ENCODE measurements around the gene TRMT11.
"Not testable (repeated sequence)": the region's sequence is repeated elsewhere in the genome, so short reads cannot be mapped to it uniquely, and the experiment has no call there.

TRMT11 gene

GRCh38 chr6:125956506-125957390 is 29.6 kb upstream of the TRMT11 start, which contains the start of gene HINT3:
Gene HINT3, plus strand, starts transcription at chr6:125956770. Its CDS starts 208 bp downstream, at chr6:125956978.
- FAIRE-seq: peak; percentile 90

- no peak for FAIRE-seq
These were observed 29.0 kb upstream of the TRMT11 start for GRCh38 chr6:125957391-125957693.

DNA sequence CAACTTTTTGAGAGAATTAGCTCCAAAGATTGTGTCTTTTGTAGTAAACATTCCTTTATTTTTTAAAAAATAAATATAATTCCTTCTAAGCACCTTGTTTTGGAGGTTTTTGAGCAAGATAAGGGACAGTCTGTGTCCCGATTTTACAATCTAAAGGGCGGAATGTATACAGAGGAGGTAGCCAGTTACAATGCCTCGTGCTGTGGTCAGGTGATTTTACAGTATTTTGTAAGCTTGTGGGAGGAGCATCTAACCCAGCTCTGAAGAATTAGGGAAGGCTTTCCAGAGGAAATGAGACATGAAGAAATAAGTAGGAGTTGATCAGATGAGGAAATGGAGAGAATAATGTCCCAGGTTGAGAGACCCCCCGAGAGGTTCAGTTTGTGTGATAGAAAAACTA is 28.5 kb upstream of the TRMT11 start:
- no peak for FAIRE-seq

DNA sequence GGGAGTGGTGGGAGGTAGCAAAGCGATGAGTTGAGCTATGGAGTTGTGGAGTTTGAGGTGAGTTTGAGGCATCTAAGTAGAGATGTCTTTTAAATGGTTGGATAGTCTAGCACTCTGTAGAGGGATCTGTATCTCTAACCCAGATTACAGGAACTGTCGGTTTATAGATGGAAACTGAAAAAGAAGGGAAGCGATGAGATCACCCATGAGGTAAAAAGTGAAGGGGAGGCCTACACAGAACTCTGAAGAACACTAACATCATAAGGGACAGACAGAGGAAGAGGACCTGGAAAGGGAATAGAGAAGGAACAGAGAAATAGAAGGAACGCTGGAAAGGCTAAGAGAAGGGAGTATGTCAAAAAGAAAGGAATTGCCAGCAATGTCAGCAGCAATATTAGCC is 27.3 kb upstream of the TRMT11 start:
- no peak for FAIRE-seq

DNA sequence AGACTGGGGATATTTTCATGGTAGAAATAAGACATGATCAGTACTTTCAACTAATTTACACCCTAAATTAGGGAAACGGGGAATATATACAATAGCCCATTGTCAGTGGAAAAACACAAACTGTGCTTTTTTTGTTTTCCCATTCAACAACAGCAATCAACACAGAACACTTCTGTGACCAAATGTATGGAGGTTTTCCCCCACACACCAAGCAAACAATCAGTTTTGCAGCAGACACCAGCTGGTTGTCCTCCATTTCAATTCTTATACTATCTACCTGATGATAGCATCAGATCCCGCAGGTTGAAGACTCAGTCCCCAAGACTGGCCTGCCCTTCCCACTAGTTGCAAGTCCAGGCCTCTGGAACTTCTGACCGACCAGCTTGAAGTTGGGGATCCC is 25.2 kb upstream of the TRMT11 start:
- FAIRE-seq: no peak

DNA sequence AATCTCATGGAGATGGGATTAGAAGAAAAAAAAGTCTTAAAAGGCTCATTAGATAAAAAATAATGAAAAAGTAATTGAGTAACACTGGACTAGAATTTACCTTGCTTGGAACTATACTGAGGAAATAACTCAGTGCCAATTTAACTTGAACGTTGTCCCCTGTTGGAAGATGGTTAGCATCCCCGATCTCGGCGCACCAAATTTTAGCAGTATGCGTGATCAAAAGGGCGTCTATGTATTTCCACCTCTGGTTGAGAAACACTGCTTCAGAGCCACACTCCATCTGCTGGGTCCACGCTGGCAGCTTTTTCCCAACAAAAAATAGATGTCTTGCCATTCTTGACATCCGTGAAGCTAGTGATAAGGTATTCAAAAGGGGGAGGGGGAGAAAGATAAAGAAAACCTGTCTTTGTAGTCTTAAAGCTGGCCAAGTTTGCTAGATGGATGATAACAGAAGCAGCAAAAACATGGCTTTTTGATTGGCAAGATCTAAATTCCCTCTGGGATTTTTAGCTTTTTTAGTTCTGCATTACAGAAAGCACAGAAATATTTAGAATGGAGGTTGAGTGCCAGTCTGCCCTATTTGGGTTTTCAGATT is 23.3 kb upstream of the TRMT11 start:
- no peak for FAIRE-seq

GRCh38 chr6:125963817-125964216 is 22.5 kb upstream of the TRMT11 start:
- no peak for FAIRE-seq

GRCh38 chr6:125966569-125966968 is 19.8 kb upstream of the TRMT11 start:
- no peak for FAIRE-seq

GRCh38 chr6:125968493-125968892 is 17.8 kb upstream of the TRMT11 start:
- FAIRE-seq: no peak

DNA sequence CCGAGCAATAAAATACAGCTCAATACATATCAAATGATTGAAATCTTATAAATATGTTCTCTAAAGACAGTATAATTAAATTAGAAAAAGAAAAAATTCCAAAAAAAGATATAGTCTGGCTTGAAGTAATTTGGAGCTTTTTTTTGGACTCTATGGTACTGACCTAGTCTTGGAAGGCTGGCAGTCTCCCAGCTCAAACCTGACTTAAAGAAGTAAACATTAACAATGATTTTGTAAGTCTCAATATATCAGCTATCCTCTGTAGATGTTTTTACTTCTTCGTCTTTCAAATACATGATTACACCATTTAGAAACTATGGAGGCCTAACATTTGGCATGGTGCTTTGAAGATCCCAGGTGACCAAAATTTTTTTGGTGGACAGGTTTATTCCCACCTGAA is 15.6 kb upstream of the TRMT11 start:
- no peak for FAIRE-seq

DNA sequence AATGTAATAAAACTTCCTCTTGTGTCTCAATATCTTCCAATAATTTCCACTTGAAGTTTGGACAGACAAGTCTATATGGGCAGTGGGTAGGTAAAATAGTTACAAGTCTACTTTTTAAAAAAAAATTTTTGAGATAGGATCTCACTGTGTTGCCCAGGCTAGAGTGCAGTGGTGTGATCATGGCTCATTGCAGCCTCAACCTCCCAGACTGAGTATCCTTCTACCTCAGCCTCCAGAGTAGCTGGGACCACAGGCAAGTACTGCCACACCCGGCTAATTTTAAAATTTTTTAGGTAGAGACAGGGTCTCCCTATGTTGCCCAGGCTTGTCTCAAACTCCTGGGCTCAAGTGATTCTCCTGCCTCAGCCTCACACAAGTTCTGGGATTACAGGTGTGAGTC is 13.9 kb upstream of the TRMT11 start:
- not testable (repeated sequence) for FAIRE-seq

DNA sequence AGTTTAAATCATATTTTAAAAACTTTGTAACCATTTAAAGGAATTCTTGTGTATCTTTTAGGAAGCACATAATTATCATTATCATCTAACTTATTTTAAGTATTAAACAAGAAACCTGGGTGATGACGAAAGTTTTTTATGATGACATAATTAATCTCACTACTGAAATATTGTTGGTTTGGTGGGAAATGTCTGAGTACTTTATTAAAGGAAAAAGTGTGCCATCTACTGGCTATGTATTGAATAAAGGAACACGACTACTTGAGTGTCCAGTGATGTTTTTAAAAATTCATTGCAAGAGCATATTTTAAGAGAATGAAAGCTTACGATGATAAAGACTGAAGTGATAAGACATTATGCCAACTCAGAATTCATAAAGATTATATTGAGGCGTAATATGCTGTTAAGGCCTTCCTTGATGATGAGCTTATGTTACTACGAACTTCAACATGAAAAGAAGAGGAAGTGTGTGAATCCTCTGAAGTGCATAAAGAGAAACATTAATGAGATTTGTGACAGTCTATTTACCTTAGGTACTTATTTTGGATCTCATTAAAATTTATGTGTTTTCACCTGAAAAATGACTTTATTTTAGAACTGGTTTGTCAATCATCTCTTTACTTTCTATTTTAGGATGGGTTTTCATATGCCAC is 12.0 kb upstream of the TRMT11 start:
- FAIRE-seq: peak; percentile 97

DNA sequence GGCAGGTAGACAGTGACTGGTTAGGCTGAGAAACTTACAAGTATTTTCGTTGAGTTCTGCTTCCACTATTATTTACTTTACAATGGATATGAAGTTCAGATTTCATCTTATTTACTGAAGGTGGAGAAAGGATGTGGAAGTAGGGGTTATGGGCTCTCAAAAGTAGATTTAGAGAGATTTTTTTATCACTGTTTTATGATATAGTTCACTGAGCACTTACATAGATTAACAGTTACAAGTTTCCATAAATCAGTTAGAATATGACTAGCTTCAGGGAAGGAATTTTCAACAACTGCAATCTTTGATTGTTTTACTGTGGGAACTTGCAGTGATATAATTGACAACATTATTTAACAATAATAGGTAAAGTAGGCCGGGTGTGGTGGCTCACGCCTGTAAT is 7.2 kb upstream of the TRMT11 start:
- FAIRE-seq: no peak

DNA sequence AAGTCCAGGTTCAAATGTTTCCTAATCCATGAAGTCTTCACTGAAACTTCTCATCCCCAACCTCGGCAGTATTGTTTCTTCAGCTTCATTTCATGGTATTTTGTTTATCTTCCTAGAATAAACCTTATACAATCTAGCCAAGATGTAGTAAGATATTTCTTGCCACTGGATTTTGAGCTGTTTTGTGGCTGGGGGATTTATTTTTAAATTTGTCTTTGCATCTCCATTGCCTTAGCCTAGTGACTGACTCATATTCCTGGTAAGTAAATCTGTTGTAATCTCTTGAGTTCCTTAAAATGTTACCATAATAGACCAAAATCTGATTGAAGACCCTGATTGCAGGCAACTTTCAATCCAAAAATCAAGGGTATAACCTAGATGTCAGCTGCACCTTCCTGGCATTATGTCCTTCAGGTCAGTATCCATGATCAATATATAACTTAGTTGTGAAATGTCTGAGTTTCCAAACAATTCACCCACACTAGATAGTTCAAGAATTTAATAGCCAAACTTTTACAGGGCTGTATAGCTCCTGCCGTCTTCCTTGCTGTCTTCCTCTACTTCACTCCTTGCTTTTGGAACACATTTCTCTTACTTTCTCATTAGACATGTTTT is 4.7 kb upstream of the TRMT11 start:
- FAIRE-seq: no peak

DNA sequence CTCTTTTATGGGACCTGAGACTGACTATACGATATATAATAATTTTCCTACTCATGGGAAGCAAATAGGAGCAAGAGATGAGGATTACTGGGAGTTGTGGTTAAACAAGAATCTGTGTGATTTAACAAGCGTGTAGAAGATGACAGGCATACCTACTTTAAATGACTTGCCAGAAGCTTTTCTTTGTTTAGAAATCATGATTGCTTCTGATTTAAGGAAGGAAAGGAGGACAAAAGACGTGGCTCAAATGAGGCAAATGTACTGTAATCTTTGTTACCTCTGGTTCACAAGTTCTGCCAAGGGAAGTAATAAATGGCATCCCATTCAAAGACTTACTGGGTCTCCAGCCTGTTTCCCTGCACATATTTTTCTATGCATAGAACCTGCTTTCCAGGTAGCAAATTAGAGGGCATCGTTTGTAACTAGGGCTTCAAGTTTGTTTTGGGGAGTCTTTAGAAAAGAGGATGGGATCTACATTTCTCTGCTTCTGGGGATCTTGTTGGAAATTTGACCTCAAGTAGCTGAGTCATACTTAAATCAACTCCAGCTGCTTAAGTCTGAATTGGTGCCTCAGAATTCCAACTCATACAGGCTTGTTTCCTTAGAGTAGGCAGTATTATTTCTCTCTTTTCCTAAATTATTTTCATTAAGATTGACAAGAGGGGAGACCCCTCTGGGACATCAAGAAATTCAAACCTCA is 2.9 kb upstream of the TRMT11 start:
- no peak for FAIRE-seq

- FAIRE-seq: no peak
These were observed 2.0 kb upstream of the TRMT11 start for GRCh38 chr6:125984311-125984710.

GRCh38 chr6:125985522-125985921 is 818 bp upstream of the TRMT11 start:
- no peak for FAIRE-seq

DNA sequence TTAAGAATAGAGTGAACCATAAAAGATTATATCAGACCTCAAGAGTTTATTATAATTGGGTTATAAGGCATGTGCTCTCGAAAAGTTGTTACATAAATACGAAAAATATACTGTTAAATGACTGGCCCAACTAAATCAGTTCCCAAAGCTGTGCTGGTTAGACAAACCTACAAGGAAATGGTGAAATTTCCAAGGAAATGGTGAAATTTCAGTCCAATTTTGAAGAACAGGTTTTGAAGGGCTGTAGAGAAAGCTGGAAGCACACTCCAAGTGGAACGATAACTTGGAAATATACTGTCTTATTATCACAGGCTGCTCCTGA is 400 bp upstream of the TRMT11 start:
- no peak for FAIRE-seq

GRCh38 chr6:125987026-125987617 is 782 bp downstream of the TRMT11 start:
- no peak for FAIRE-seq

DNA sequence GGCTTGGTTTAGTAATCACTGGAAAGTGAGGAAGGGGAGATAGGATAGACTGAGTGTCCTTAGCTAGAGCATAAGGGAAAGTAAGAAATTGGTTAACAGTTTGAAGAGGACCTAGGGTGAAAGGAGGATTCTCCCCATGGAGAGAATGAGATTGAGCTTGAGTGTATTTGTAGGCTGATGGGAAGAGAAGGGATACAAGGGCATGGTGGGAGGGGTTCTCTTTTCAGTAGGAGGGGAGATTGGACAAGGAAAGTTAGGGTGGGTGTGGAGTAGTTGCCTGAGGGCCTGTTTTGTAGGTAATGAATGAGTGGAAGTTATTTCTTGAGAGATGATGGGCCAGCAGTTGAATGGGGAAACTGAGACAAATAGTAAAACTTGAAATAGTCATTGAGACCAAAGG is 1.9 kb downstream of the TRMT11 start:
- no peak for FAIRE-seq

DNA sequence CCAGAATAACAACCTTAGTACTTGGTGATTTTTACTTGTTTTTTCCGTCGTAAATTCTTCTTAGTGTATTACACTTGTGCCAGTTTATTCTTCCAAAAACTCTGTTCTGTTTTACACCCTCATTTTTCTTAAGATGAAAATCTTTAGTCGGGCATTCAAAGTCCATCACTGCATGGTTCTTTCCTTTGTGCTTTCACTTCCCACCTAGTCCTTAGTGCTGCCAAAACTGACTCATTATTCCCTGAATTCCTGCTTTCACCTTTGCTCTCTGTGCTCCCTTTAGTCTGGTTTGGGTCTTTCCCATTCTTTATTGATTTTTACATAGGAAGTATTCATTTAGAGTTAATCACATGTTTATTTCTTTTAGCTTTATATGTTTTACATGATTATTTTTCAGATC is 3.3 kb downstream of the TRMT11 start:
- FAIRE-seq: no peak

DNA sequence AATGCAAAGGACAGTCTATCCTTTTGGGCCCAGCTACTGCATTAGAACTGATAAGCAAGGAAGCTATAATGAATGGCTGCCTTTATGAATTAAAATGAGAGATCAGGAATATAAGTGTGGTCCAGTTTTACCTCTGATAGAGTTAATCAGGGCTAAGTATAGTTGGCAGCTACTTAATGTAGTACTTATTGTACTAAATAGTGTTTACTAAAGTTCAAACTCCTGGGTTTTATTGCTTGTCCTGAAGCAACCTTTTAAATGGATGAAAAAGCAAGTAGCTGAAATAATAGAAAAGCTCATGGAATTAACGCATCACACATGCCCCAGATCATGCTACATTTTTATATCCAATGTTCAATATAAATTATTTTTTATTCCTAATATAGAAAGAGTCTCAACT is 5.3 kb downstream of the TRMT11 start:
- no peak for FAIRE-seq
